COLO829 (cell line): ENCODE data around the gene RPL21.

Experiments
- DNase-seq: peaks from one replicate; pipeline ENCODE4 v3.0.0; 2012; ENCODE audit warnings: low spot score

Gene RPL21

DNA sequence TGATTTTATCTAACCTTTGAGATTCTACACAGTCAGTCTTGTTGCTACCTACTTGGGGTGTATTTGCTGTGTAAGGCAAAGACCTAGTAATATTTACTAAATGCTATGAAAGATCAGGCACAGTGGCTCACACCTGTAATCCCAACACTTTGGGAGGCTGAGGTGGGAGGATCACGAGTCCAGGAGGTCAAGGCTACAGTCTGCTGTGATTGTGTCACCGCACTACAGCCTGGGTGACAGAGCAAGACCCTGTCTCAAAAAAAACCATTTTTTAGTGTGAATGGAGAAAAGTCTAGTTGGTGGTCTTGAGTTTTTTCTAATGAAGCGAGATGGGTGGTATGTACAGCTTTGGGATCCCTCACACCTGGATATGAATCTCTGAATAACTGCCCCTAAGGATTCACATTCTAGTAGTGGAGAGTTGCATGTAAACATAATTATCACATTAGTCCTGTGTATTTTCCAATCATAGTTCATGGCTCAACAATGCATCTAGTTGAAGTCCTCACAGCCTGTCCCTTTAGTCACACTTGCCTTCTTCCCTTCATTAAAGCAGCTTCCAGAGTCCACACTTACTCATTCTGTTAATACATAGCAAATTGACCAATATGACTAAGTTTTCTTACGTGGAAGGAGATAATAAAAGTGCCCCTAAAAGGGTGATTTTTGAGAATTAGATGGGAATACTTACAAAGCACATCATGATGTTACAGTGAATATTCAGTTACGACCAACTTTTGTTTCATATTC, 7.5 kb downstream of the RPL21 start:
- DNase-seq = no peak

DNA sequence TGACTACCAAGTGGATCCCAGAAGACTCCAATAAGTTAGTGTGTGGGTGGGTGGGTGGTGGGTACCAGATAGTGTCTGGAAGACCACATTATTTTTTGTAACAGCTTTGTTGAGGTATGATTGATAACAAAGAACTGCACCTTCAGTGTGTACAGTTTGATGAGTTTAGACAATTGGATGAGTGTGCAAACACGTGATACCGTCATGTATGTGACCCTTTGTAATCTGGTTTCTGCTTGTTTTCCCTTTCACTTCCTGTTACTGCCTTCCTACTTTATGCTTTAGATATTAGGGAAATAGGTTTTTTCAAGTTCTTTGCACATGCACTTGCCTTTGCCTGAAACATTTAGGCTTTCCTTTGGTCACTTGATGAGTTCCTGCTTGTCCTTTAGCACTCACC, 8.5 kb downstream of the RPL21 start:
- no peak for DNase-seq

DNA sequence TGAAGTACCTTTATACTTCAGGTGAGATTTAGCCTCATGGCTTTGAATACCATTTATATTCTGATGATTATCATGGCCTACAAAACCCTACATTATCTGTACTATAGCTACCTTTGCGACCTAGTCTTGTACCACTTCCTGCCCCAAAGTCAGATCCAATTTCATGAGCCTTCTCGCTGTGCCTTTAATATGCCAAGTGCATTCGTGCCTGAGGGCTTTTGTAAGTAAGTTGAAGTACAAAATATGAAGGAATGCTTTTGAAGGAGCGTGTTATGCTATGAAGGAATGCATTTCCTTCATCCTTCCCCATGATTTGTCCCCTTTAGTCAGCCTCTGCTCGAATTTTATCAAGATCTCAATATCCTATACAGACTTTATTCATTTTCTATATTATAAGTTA, 10.0 kb downstream of the RPL21 start:
- peak; percentile 47 for DNase-seq

DNA sequence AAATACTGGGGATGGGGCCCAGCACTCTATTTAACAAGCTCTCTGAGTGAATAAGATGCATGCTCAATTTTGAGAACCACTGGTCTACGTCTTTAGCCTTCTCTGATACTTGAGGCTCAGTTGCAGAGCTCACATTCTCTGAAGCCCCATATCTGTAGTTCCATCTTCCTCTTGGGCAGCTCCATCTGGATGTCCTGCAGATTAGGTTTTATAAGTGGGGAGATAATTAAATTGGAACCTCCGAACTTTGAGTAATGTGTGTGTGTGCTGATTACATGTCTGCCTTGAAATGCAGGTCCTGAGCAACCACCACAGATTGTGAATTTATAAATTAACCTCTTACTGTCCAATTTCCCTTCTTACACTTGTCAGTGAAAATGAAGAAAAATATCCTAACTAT, 12.1 kb downstream of the RPL21 start:
- no peak for DNase-seq

DNA sequence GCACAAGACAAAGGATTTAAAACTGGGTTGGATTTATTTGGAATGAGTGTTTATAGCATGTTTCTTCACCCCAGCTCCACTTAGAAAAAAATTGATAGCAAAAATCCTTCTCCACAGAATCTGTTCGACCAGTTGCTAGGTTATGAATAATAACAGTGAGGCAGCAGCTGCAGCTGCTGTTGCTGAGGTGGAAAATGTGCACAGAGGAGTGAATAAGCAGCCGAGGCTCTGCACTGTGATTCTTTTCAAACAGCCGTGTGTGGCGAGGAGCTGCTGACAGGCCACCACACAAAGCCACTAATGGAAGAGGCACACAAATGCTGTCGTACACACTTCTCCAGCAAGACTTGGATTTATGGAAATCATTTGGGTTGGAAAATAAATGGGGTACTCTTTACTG, 12.8 kb downstream of the RPL21 start:
- no peak for DNase-seq

DNA sequence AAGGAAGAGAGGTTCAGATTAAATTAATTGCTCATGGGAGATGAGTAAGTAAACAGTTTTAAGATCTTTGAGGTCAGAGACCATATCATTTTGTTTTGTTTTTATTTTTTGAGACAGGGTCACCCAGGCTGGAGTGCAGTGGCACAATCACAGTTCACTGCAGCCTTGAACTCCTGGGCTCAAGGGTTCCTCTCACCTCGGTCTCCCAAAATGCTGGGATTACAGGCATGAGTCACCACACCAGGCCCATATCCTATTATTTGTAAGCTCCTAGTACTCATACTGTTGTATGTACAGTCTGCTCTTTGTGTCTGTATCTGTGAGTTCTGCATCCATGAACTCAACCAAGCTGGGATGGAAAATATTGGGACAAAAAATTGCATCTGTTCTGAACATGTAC, 13.3 kb downstream of the RPL21 start:
- DNase-seq = no peak

DNA sequence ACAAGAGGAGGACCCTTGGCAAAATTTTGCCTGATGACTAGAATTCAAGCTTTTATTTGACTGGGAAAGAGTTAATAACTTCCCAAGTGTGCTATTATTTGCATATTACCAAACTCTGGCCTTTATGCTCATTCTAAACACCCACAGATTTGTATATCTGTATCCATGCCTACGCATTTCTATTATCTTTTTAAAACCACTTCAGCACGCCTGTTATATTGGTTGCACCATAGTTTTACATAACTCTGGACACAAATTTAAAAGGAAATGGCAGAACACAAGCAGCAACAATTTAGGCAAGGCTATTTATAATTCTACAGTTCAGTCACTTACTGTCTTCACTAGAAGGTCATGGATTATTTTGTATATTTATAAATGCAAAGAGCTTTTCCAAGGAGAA, 15.6 kb downstream of the RPL21 start:
- no peak for DNase-seq

DNA sequence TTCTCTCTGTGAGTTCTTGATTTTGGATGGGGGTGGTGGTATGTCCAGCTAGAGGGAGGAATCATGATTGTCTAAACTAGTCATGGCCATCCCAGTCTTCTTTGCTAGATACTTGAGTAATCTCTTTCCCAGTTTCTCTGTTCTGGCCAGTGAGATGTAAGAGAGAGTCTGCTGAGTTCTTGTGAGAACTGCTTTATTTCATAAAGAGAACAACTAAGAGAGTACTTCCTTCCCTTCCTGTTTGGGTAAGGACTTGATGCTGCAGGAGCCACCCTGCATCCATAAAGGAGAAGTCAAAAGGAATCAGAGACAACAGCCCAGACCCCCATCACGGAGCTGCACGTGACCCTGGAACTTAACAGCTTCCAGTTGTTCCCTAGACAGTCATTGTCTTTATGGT, 16.2 kb downstream of the RPL21 start:
- no peak for DNase-seq

DNA sequence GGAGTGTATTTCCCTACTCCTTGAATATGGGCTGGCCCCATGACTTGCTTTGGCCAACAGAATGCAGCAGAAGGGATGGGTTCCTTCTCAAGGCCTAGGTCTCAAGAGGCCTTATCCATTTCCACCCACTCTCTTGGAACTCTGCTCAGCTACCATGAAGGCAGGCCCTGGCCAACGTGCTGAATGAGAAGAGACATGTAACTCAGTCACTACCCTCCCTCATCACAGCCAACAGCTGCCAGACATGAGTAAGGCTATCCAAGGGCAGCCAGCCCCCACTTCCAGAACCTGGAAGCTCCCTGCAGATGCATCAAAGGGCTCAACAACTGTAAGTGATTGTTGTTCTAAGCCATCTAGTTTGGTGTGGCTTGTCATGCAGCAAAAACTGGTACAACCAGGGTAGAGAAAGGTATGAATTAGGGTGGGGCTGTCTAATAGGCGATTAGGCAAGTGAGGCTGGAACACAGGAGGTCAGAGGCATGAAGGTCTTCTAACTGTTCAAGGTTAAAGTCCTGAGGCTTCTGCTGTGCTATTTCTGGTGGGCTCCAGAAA, 17.8 kb downstream of the RPL21 start:
- DNase-seq = no peak

DNA sequence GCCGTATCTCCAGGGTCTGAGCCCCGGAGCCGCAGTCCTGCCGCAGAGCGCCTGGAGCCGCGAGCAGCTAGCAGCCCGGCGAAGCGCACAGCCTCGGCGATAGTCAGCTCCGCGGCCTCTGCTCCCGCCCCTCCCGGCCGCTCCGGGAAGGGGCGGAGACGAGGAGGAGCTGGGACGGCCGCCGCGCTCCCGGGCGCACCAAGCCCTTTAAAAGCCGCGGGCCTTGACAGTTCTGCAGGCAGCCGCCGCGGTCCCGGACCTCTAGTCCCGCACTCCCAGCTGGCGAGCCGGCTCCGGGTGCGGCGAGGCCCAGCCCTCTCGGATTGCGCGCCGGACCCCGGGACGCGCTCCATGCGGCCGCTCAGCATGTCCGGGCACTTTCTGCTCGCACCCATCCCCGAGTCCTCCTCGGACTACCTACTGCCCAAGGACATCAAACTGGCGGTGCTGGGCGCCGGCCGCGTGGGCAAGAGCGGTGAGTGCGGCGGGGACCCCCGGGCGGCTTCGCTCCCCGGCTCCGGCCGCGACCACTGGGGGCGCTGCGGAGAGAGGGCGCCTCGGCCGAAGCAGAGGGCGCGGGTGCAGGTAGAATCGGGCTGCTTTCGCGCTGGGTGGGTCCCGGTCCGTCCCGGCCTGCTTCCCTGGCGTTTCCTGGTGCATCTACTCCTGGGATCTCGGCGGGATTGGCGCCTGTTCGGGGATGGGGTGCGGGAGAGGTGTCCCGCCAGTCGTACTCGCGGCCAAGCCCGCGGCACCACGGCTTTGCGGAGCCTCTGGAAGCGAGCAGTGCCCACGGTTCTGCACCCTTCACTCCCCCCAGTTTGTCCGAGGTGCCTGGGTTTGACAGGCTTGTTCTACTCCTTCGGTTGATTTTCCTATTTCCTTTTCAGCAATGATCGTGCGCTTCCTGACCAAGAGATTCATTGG, 19.5 kb downstream of the RPL21 start, which contains the start of gene RASL11A:
TSS of gene RASL11A (plus strand) at position 237 of the 927 bp plus-strand sequence. CDS start at position 352, 115 bp downstream.
- DNase-seq = peak; percentile 40

DNA sequence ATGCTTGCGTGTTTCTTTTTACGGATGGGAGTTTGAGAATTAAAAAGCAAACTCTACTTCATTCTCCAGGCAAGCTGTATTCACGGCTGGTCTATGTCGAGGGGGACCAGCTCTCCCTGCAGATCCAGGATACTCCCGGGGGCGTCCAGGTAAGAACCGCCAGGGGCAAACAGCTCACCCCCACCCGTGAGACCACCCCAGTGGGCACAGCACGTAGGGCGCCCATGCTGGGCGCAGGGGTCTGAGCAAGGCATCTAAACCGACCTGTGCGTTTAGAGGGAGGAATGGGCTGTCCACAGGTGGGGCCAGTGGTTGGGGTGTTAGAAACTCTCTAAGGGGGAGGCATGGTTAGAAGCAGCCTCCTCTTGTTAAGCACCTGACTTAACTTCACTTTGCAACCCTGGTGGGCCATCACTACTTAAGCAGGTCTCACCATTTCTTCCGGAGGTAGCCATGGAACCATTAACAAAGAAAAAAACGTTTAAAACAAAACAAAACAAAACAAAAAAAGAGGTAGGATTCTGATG, 20.3 kb downstream of the RPL21 start:
- DNase-seq = no peak

DNA sequence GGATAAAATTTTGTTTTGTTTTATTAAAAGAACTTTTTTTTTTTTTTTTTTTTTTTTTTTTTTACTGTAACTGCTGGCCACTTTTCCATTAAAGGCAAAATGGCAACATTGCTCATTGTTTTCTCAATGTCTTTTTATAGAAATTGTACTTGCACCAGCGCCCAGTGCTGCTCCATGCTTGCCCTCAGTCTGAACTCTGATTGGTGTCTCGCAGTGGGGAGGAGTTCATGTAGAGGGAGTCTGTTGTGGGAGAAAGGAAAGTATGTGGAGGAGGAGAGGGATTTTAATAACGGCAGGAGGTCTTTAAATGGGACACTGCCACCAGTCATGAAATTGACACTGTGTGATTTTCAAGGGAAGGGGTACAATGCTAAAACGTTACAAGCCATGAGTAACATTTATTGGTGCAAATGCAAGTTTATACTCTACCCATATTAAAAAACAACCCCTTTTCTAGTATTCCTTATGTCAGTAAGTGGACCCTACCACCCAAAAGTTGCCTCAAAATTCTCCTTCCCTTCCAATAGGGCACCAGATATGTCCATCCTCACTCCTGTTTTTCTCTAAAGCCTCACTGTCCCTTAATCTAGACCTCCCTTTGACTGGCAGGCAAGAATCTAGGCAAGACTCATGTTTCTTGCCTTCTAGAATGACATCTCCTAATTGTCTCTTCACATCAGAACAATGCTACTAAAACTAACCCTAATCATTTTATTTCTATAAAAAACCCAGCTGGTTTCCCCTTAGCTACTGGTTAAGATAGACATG, 22.5 kb downstream of the RPL21 start:
- DNase-seq = no peak

DNA sequence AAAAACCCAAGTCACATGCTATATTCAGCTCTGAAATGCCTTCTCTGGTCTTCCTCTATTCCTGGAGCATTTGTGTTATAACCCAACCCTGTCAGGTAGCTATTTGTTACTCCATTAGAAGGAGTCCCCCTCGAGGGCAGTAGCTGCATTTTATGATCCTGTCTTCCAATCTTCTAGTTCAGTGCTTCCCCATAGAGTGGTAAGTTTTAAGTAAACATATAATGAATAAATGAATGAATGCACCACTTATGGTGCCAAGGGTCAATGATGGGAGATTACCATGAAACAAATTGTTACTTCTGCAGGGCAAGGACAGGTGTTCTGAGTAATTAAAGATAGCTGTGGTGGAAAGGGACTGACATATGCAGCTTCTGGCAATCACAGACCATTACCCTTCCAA, 23.3 kb downstream of the RPL21 start:
- no peak for DNase-seq

DNA sequence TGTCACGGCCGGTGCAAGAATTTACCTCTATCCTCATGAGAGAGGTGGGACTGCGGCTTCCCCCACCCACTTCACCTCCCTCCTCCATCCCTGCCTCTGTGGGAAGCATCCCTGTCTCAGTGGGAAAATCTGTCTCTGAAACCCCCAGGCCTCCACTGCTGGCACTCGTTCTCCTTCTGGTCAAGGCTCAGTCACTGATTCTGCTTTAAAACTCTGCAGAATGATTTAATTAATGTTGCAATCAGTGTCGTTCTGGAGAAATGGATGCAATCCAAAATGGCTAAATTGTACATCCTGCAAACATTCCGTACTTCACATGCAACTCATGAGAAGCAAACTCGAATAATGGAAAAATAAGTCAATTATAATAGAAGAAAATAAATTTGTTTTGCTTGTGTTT, 24.8 kb downstream of the RPL21 start:
- no peak for DNase-seq

DNA sequence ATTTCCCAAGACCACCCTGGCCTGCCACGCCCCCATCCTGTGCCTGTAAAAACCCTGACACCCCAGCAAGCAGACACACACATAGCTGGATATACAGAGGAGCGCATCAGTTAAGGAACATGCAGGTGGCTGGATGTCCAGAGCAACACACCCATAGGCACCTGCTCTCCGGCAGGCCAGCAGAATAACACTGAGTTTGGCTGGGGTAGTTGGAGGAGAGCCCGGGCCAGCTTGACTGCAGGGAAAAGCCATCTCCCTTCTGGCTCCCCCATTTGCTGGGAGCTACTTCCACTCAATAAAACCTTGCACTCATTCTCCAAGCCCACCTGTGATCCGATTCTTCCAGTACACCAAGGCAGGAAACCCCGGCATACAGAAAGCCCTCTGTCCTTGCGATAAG, 28.1 kb downstream of the RPL21 start:
- DNase-seq = no peak

DNA sequence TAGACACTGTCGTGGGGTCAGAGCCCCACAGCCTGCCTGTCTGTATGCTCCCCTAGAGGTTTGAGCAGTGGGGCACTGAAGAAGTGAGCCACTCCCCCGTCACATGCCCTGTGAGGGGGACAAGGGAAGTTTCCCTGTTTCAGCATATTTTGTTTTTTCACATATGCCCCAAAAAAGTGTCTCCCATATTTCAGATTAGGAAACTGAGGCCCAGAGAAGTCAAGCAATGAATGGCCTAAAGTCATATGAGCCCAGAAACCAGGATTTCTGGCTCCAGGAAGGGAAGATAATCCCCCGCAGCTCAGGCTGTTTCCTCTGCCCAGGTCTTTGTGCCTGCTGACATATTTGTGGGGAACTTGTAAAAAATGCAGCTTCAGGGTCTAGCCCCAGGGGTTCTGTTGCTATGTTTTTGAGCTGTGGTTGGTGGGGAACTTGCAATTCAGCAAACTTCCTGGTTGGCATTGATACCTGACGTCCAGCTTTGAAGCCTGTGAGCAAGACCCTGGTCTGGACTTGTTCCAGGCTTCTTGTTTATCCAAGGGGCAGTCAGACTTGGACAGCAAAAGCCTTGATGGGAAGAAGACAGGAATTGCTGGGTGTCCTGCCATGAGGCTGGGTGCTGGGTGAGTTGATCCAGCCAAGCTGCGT, 28.8 kb downstream of the RPL21 start:
- DNase-seq = no peak

DNA sequence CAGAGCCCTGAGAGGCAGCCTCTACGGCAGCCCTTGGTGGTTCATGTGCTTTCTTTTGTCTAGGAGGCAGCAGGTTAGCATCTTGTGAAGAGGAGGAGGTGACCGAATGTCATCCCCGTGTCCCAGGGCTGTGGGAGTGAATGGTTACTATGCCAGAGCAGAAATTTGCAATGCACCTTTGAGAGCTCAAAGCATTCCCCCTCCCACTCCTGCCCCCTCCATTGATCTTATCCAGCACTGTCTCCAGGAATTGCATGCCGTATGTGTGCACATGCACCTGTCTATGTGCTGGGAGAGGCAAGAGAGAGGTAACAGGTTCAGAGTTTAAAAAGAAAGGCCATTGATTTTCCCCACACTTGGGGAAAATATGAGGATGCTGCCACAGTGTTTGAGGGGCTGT, 29.5 kb downstream of the RPL21 start:
- no peak for DNase-seq

DNA sequence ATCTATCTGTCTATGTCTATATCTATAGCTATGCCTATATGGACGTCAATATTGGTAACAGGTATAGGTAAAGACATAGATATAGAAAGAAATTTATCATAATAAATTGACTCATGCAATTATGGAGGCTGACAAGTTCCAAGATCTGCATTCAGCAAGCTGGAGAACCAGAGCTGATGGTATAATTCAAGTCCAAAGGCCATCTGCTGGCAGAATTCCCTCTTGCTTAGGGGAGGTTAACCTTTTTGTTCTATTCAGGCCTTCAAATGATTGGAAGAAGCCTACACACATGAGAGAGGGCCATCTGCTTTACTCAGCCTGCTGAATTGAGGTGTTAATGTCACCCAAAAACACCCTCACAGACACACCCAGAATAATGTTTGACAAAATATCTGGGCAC, 30.1 kb downstream of the RPL21 start:
- DNase-seq = no peak

DNA sequence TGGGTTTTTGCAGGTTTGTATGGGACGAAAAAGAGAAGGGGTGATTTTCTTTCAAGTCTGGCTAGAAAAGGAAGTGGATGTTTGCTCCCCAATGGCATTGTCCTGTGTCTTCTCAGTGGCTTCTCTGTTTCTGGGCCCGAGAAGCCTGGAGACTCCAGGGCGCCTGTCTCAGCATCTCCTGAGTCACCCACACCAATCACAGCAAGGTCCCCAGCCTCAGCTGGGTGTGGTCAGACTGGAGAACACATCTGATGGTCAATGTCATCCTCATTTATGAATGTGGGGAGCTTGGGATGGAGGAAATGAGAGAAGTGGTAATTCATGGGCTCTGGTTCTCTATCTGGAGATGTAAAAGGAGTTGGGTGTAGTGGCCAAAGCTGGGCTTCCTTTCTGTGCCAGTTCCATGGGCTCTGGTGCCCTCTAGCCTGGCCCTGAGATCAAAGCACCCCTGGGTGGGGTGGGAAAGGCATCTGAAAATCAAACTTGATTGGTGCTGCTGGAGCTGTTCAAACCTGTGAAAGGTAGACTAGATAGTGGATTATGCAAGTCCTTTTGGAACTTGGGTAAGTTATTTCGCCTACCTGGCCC, 32.6 kb downstream of the RPL21 start:
- no peak for DNase-seq

DNA sequence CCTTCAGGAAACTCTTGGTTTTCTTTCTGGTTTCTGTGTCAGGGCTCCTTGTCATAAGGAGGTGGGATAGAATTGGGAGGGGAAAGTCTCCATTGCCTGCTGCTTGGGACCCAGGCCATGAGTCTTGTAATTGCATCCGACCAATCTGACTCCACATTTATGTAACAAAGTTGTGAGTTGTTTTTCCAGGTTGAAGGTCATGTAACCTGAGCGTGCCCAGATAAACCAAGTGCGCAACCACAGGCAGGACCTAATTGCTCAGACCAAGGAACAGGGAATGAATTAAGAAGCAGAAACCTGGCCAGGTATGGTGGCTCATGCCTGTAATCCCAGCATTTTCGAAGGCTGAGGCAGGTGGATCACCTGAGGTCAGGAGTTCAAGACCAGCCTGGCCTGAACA, 37.0 kb downstream of the RPL21 start:
- no peak for DNase-seq

DNA sequence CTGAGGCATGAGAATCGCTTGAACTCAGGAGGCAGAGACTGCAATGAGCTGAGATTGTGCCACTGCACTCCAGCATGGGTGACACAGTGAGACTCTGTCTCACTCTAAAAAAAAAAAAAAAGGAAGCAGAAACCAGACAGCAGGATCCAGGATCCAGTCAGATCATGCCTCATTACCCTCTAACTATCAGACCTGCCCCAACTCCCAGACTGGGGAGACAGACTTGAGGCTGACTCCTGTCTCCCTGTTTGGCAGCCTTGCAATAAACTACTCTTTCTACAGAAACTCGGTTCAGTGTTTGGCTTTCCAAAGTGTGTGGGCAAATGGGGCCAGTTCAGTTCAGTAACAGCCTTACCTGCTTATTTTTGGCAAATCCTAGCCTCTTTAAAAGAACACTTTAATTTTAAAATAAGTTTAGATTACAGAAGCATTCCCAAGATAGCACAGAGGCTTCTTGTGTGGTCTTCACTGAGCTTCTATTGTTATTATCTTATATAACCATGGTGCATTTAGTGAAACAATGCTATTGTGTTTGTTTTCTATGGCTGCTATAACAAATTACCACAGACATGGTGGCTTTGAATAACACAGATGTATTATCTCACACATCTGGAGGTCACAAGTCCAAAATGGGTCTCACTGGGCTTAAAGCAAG, 37.8 kb downstream of the RPL21 start:
- no peak for DNase-seq
